OCI-LY3 (cell line): ENCODE data around the gene SPCS3.

Experiments used
- CTCF ChIP-seq: fragments of 200-600, 300-600 bp; sonication (generic); IDR thresholded peaks from 2 replicates; pipeline ENCODE4 v1.5.1; 2014; ENCODE audit warnings: antibody characterized with exemption, low read length, low read depth
- EZH2phosphoT487 ChIP-seq: fragments of 200-600 bp; shearing (Covaris generic); IDR thresholded peaks from 2 replicates; pipeline ENCODE4 v1.6.1; 2018; ENCODE audit warnings: antibody characterized with exemption, mixed run types, low read depth

- no peak for TF ChIP-seq CTCF
- TF ChIP-seq EZH2phosphoT487: no peak
Observed at GRCh38 chr4:176292920-176293319, 26.8 kb upstream of the SPCS3 start.
